GM12878 (cell line): ENCODE results near the gene MIEN1. TPM values are rescaled to one million over a fixed set of nuclear protein-coding genes. Genes with fewer than 3 reads are reported as not detected.

Experiments used
- ATAC-seq: fragments of 200-7000 bp; cut with Tn5 transposase; 3 replicates; pipeline ENCODE4 v1.9.1; 2020; ENCODE audit warnings: mild to moderate bottlenecking, moderate library complexity
- BruUV-seq: library from RNA; stranded (reverse); fragments of 400-500 nt; replicated peaks from 2 replicates; lab custom pipeline; 2021; lab: Mats Ljungman, UMichigan
- CTCF ChIA-PET: fragments of 300-600 bp; sonication (Branson Sonifier 250); formaldehyde crosslinking; extraction: SDS; loops from one replicate; lab custom pipeline; 2021; ENCODE audit warnings: inconsistent platforms; lab: Yijun Ruan, JAX
- POLR2A ChIA-PET: fragments of 350-600 bp; formaldehyde crosslinking; extraction: SDS; loops from one replicate; lab custom pipeline; 2021; ENCODE audit warnings: inconsistent platforms; lab: Charles Lee
- RAD21 ChIA-PET: fragments of 300-600 bp; sonication (Branson Sonifier 250); formaldehyde crosslinking; loops from one replicate; lab custom pipeline; 2023; ENCODE audit warnings: antibody characterized with exemption; ENCODE audit not compliant: unreplicated experiment; lab: Charles Lee
- SMC1A ChIA-PET: fragments of 300-600 bp; sonication (Branson Sonifier 250); formaldehyde crosslinking; loops from one replicate; lab custom pipeline; 2023; ENCODE audit not compliant: unreplicated experiment, uncharacterized antibody; lab: Charles Lee
- DNase-seq: peaks from one replicate; pipeline ENCODE4 v3.0.0-alpha.2; 2011; ENCODE audit warnings: low read depth, low spot score
- FAIRE-seq: peaks from 3 replicates; lab custom pipeline; 2011; peaks lifted over from hg19 to GRCh38; lab: Jason Lieb, UNC
- H2AFZ ChIP-seq: 2 replicates; pipeline ENCODE4 v1.6.0; 2011; ENCODE audit warnings: low read depth, low read length, control low read depth; ENCODE audit not compliant: control insufficient read depth
- H3K27ac ChIP-seq: 2 replicates; pipeline ENCODE4 v1.5.1; 2011; ENCODE audit warnings: control low read depth; ENCODE audit not compliant: control insufficient read depth, insufficient read depth
- H3K27me3 ChIP-seq, 2 experiments: replicated peaks in 1 of 2; 2 replicates each; pipeline versions ENCODE4 v1.6.0 to v1.6.1; 2011; ENCODE audit warnings: low read length in 1 of 2; ENCODE audit not compliant: control insufficient read depth in 2 of 2, insufficient read depth in 2 of 2
- H3K36me3 ChIP-seq, 2 experiments: 2 replicates each; pipeline ENCODE4 v1.5.1; 2011; ENCODE audit warnings: low read length in 1 of 2; ENCODE audit not compliant: control insufficient read depth in 2 of 2, insufficient read depth in 2 of 2
- H3K4me1 ChIP-seq: 2 replicates; pipeline ENCODE4 v1.6.1; 2011; ENCODE audit warnings: mild to moderate bottlenecking, low read length, moderate library complexity, mixed read lengths; ENCODE audit not compliant: control insufficient read depth, insufficient read depth
- H3K4me2 ChIP-seq: 2 replicates; pipeline ENCODE4 v1.6.0; 2011; ENCODE audit warnings: control low read depth; ENCODE audit not compliant: control insufficient read depth, insufficient read depth
- H3K4me3 ChIP-seq: fragments of 200-600 bp; sonication (generic); 2 replicates; pipeline ENCODE4 v1.5.1; 2016
- H3K79me2 ChIP-seq: 2 replicates; pipeline ENCODE4 v1.6.0; 2011; ENCODE audit warnings: low read length; ENCODE audit not compliant: control insufficient read depth, insufficient read depth
- H3K9ac ChIP-seq: 2 replicates; pipeline ENCODE4 v1.8.0; 2011; ENCODE audit warnings: low read length, control low read depth, mixed read lengths; ENCODE audit not compliant: control insufficient read depth, insufficient read depth
- H3K9me3 ChIP-seq: replicated peaks from 3 replicates; pipeline ENCODE4 v1.5.1; 2011; ENCODE audit warnings: mild to moderate bottlenecking, low read length; ENCODE audit not compliant: control insufficient read depth, insufficient read depth
- H4K20me1 ChIP-seq: 2 replicates; pipeline ENCODE4 v1.6.0; 2011; ENCODE audit not compliant: control insufficient read depth, insufficient read depth
- ATF7 ChIP-seq: fragments of 450-650 bp; IDR thresholded peaks from 2 replicates; pipeline ENCODE4 v1.6.1; 2016; ENCODE audit warnings: low read depth, mild to moderate bottlenecking
- BCL11A ChIP-seq: IDR thresholded peaks from 2 replicates; pipeline ENCODE4 v1.6.1; 2011; ENCODE audit warnings: low read depth, low read length
- CHD1 ChIP-seq: IDR thresholded peaks from 2 replicates; pipeline ENCODE4 v1.6.1; 2012; ENCODE audit warnings: low read depth, low read length, improper control_type of control experiment
- CHD4 ChIP-seq: fragments of 200-600 bp; sonication (generic); IDR thresholded peaks from 2 replicates; pipeline ENCODE4 v1.6.1; 2016; ENCODE audit warnings: mild to moderate bottlenecking
- FOS ChIP-seq: IDR thresholded peaks from 3 replicates; pipeline ENCODE4 v1.6.1; 2011; ENCODE audit warnings: borderline replicate concordance; ENCODE audit not compliant: insufficient read length; ENCODE audit errors: extremely low read depth
- HCFC1 ChIP-seq: fragments of 150-350 bp; IDR thresholded peaks from 2 replicates; pipeline ENCODE4 v1.6.1; 2014; ENCODE audit warnings: low read length
- JUND ChIP-seq: IDR thresholded peaks from 2 replicates; pipeline ENCODE4 v1.6.1; 2012; ENCODE audit warnings: low read depth, mild to moderate bottlenecking, low read length, improper control_type of control experiment, moderate library complexity
- NR2C1 ChIP-seq: fragments of 450-650 bp; IDR thresholded peaks from 2 replicates; pipeline ENCODE4 v1.6.1; 2017; ENCODE audit warnings: antibody characterized with exemption, mild to moderate bottlenecking, moderate library complexity
- RELA ChIP-seq: fragments of 450-650 bp; IDR thresholded peaks from 2 replicates; pipeline ENCODE4 v1.8.0; 2014; ENCODE audit warnings: borderline replicate concordance; ENCODE audit not compliant: partially characterized antibody
- SMAD5 ChIP-seq: IDR thresholded peaks from 2 replicates; pipeline ENCODE4 v1.6.1; 2016; ENCODE audit warnings: antibody characterized with exemption, low read depth
- TARDBP ChIP-seq: IDR thresholded peaks from 2 replicates; pipeline ENCODE4 v1.6.1; 2016; ENCODE audit warnings: borderline replicate concordance
- TBL1XR1 ChIP-seq: IDR thresholded peaks from 2 replicates; pipeline ENCODE4 v1.6.1; 2012; ENCODE audit warnings: low read depth, low read length, improper control_type of control experiment
- TCF7 ChIP-seq: IDR thresholded peaks from 2 replicates; pipeline ENCODE4 v1.6.1; 2014; ENCODE audit warnings: antibody characterized with exemption, borderline replicate concordance
- ZNF217 ChIP-seq: fragments of 450-650 bp; IDR thresholded peaks from 2 replicates; pipeline ENCODE4 v1.6.1; 2017; ENCODE audit warnings: antibody characterized with exemption, mild to moderate bottlenecking
- WGBS: methylation state at CpG from one replicate; pipeline ENCODE4 v1.1.6; 2016; ENCODE audit warnings: low lambda C conversion rate; ENCODE audit not compliant: insufficient replicate concordance, insufficient coverage; ENCODE audit errors: missing lambda C conversion rate; 5-methylcytosine and 5-hydroxymethylcytosine counted together
- in situ Hi-C: fragments of 300-500 bp; cut with MboI; formaldehyde crosslinking; loops from 9 replicates; pipeline ENCODE4 v1.14.3; 2018; ENCODE audit warnings: mixed read lengths
- intact Hi-C: fragments of 100-400 bp; cut with micrococcal nuclease; formaldehyde crosslinking; loops from one replicate; pipeline ENCODE4 v1.14.2; 2022; ENCODE audit not compliant: unreplicated experiment
- polyA plus RNA-seq, 11 experiments: library from polyadenylated mRNA; depleted of rRNA in 4 of 11; unstranded in 6 of 11; stranded (reverse) in 5 of 11; fragments of >200 nt; fragmentation: Nextera tagmentation in 4 of 11; fragmentation: Illumina TruSeq in 1 of 11; extraction: Ambion mirVana in 4 of 11; extraction: Trizol in 1 of 11; gene quantifications; 1 replicate in 1 of 11; 2 replicates in 10 of 11; pipeline versions ENCODE4 v1.2.1 to v1.2.3, GENCODE V29; 2011 to 2016; ENCODE audit warnings: inconsistent platforms in 2 of 11, missing spikeins in 2 of 11, low read depth in 1 of 11
- total RNA-seq, 4 experiments: library from RNA; depleted of rRNA in 3 of 4; stranded (reverse); fragments of >200 nt in 3 of 4; fragmentation: Illumina TruSeq in 1 of 4; extraction: Trizol in 1 of 4; gene quantifications; 2 replicates each; pipeline versions ENCODE4 v1.2.1 to v1.2.3, GENCODE V29; 2013 to 2021

Gene MIEN1
- total and polyA plus RNA-seq, 10 of the 15 experiments (the other 5 are each of a cell fraction or from before 2014, with no cell fraction given) = 24.9 to 89.1 (median 47.7) TPM

GRCh38 chr17:39716073-39716818 is 14.1 kb downstream of the MIEN1 start (continued):
- TF ChIP-seq NR2C1 (no peak), CHD4 (no peak), TCF7 (no peak), FOS (no peak), SMAD5 (no peak), TBL1XR1 (no peak), CHD1 (no peak), BCL11A (no peak), TARDBP (no peak), RELA (no peak), HCFC1 (no peak), JUND (no peak)

GRCh38 chr17:39715375-39716072 is 14.8 kb downstream of the MIEN1 start:
- H3K4me1 ChIP-seq = no peaks in the 10 kb centered on the region
- RAD21 ChIA-PET = no interaction called here
- H3K27ac ChIP-seq = no peak overlapping the region
- WGBS = 68% methylated on average over 18 of the region's 18 CpGs
- H3K9ac ChIP-seq = no peak overlapping the region
- CTCF ChIA-PET = interaction anchor here (1.1 to 2.4 kb wide), 2 partner anchors 12 to 14 kb away, joined by 3 to 9 read pairs; partner anchors contain the start of gene MIEN1
- no peak overlapping the region for H2AFZ ChIP-seq
- DNase-seq (no peak), FAIRE-seq (no peak), ATAC-seq (no peak)
- 0 out of 4 replicates have a peak, but pooled peaks cover 0 to 1% of the 10 kb centered on the region in 2 experiments for H3K27me3 ChIP-seq
- H3K79me2 ChIP-seq = no peaks in the 10 kb centered on the region
- in situ Hi-C loops (no loop called here), intact Hi-C loops (no loop called here)
- no peaks in the 10 kb centered on the region for H3K36me3 ChIP-seq
- POLR2A ChIA-PET = interaction anchor here (0.7 kb wide), 1 partner anchor 342 kb away, joined by 3 read pairs; no protein-coding TSS in a partner anchor
- BruUV-seq = no TSS peak
- no peak overlapping the region for H3K4me2 ChIP-seq
- no peaks in the 10 kb centered on the region for H3K9me3 ChIP-seq
- no peak overlapping the region for H3K4me3 ChIP-seq
- H4K20me1 ChIP-seq = no peaks in the 10 kb centered on the region
- TF ChIP-seq ZNF217 = no peak
- no peak for TF ChIP-seq ATF7
- no peak for TF ChIP-seq TCF7
- SMC1A ChIA-PET = no interaction called here
